Upper lobe of left lung (tissue), 6 donors: Measurements from ENCODE around the gene TXNRD2. TPM values are rescaled to one million over a fixed set of nuclear protein-coding genes. Genes with fewer than 3 reads are reported as not detected.

Experiments
- ATAC-seq, 2 donors: fragments of 200-7000 bp; cut with Tn5 transposase; one replicate each; pipeline ENCODE4 v1.9.1; 2022; ENCODE audit warnings: mild to moderate bottlenecking in 2 of 2, moderate library complexity in 2 of 2; ENCODE audit not compliant: low FRiP score in 2 of 2
- DNase-seq, 2 donors: peaks; one replicate each; pipeline ENCODE4 v3.0.0-alpha.2; 2019 to 2020
- H3K27ac ChIP-seq, 4 donors: fragments of 200-600 bp; sonication (generic); one replicate each; pipeline ENCODE4 v1.5.1; 2016 to 2019
- H3K27me3 ChIP-seq, 4 donors: fragments of 200-600 bp; sonication (generic); one replicate each; pipeline ENCODE4 v1.5.1; 2017 to 2019
- H3K36me3 ChIP-seq, 4 donors: fragments of 200-600 bp; sonication (generic); one replicate each; pipeline ENCODE4 v1.5.1; 2016 to 2019
- H3K4me1 ChIP-seq, 4 donors: fragments of 200-600 bp; sonication (generic); one replicate each; pipeline ENCODE4 v1.5.1; 2018 to 2019
- H3K4me3 ChIP-seq, 4 donors: fragments of 200-600 bp; sonication (generic); one replicate each; pipeline ENCODE4 v1.5.1; 2017 to 2019; ENCODE audit warnings: mild to moderate bottlenecking in 2 of 4, moderate library complexity in 1 of 4
- H3K9me3 ChIP-seq, 4 donors: fragments of 200-600 bp; sonication (generic); one replicate each; pipeline ENCODE4 v1.5.1; 2018 to 2019
- CTCF ChIP-seq, 6 experiments: fragments of 450-650 bp in 4 of 6; fragments of 200-600 bp in 2 of 6; sonication (generic) in 2 of 6; IDR thresholded peaks; one replicate each; pipeline ENCODE4 v1.5.1; 2016 to 2019; ENCODE audit warnings: antibody characterized with exemption in 6 of 6
- EP300 ChIP-seq, 4 donors: sonication (generic); formaldehyde crosslinking; IDR thresholded peaks; one replicate each; pipeline ENCODE4 v1.5.1; 2017; ENCODE audit warnings: antibody characterized with exemption in 4 of 4, control low read depth in 2 of 4
- POLR2A ChIP-seq, 4 donors: fragments of 450-650 bp; IDR thresholded peaks; one replicate each; pipeline ENCODE4 v1.5.1; 2016 to 2017; ENCODE audit warnings: antibody characterized with exemption in 4 of 4, mild to moderate bottlenecking in 2 of 4
- POLR2AphosphoS5 ChIP-seq, 2 donors: sonication (generic); formaldehyde crosslinking; IDR thresholded peaks; one replicate each; pipeline ENCODE4 v1.5.1; 2017; ENCODE audit warnings: antibody characterized with exemption in 2 of 2
- WGBS, 2 donors: methylation state at CpG; one replicate each; pipeline ENCODE4 v1.1.5; 2017 to 2018; 5-methylcytosine and 5-hydroxymethylcytosine counted together
- total RNA-seq, 6 donors: library from RNA; depleted of rRNA in 4 of 6; stranded (reverse); fragments of >200 nt in 4 of 6; gene quantifications; one replicate each; pipeline versions ENCODE4 v1.1.0 to v1.2.1, GENCODE V29; 2016 to 2021
- donor health status: DM: no; HTN: no; CAD: no; lungs with moderate emphysema.
- donor health status: DM: no; HTN: yes; CAD: no; lungs with severe emphysema.

TXNRD2 gene
- total RNA-seq, 6 donors from 2014 or later, result 29.6 to 78.6 (median 49.3) TPM

- TF ChIP-seq CTCF (IDR thresholded peaks at IDR 0.05), result no peak
- TF ChIP-seq POLR2AphosphoS5 (IDR thresholded peaks at IDR 0.05), result no peak
- no peak for TF ChIP-seq POLR2A (IDR thresholded peaks at IDR 0.05)
- no peak for TF ChIP-seq EP300 (IDR thresholded peaks at IDR 0.05)
- Histone ChIP-seq H3K4me1 (peaks cover 10 to 42% (median 25%) of the 10 kb centered on the region in 4 donors), H3K27ac (peak overlapping the region in 2 of 4 donors; percentile 80), H3K27me3 (no peaks in the 10 kb centered on the region), H3K4me3 (peak overlapping the region in 1 of 4 donors; percentile 30), H3K36me3 (peaks cover 2 to 45% (median 27%) of the 10 kb centered on the region in 4 donors), H3K9me3 (no peaks in the 10 kb centered on the region)
- WGBS, 2 donors, result 83 to 90% methylated on average over 3 to 12 of the region's 12 CpGs
- DNase-seq (no peak), ATAC-seq (no peak)
Observed at GRCh38 chr22:19963863-19964642, 22.4 kb upstream of the TXNRD2 start.

- no peaks in the 10 kb centered on the region for H3K27me3 ChIP-seq
- H3K4me3 ChIP-seq, result peak overlapping the region in 3 of 4 donors; percentile 24 to 30 (median 26)
- H3K27ac ChIP-seq, result peak overlapping the region; percentile 36 to 80 (median 66)
- peaks cover 14 to 48% (median 29%) of the 10 kb centered on the region in 4 donors for H3K4me1 ChIP-seq
- peaks cover 0 to 38% (median 21%) of the 10 kb centered on the region in 4 donors for H3K36me3 ChIP-seq
- DNase-seq, result peak in 1 of 2 donors; percentile 91
- ATAC-seq, result peak; percentile 41 to 89
- 68 to 84% methylated on average over 24 to 29 of the region's 30 CpGs for WGBS, 2 donors
- H3K9me3 ChIP-seq, result no peaks in the 10 kb centered on the region
- TF ChIP-seq CTCF (IDR thresholded peaks at IDR 0.05) (no peak), POLR2AphosphoS5 (IDR thresholded peaks at IDR 0.05) (peak; percentile 15 to 22), POLR2A (IDR thresholded peaks at IDR 0.05) (peak in 1 of 4 donors; percentile 37), EP300 (IDR thresholded peaks at IDR 0.05) (peak in 1 of 4 donors; percentile 8)
Observed at GRCh38 chr22:19962909-19963806, 21.5 kb upstream of the TXNRD2 start.

- H3K27ac ChIP-seq, result peak overlapping the region; percentile 36 to 80 (median 66)
- H3K36me3 ChIP-seq, result peaks cover 0 to 33% (median 17%) of the 10 kb centered on the region in 4 donors
- no peaks in the 10 kb centered on the region for H3K27me3 ChIP-seq
- H3K4me3 ChIP-seq, result peak overlapping the region in 3 of 4 donors; percentile 24 to 30 (median 26)
- peaks cover 14 to 48% (median 29%) of the 10 kb centered on the region in 4 donors for H3K4me1 ChIP-seq
- H3K9me3 ChIP-seq, result no peaks in the 10 kb centered on the region
- TF ChIP-seq POLR2A (IDR thresholded peaks at IDR 0.05) (no peak), EP300 (IDR thresholded peaks at IDR 0.05) (no peak), CTCF (IDR thresholded peaks at IDR 0.05) (peak; percentile 21 to 63 (median 53))
- ATAC-seq (peak; percentile 40 to 72), DNase-seq (peak; percentile 87)
- WGBS, 2 donors, result 57 to 80% methylated on average over 8 to 22 of the region's 22 CpGs
Observed at GRCh38 chr22:19962246-19962908, 20.8 kb upstream of the TXNRD2 start.

GRCh38 chr22:19961868-19962245 is 20.2 kb upstream of the TXNRD2 start:
- Histone ChIP-seq H3K36me3 (peaks cover 0 to 28% (median 15%) of the 10 kb centered on the region in 4 donors), H3K9me3 (no peaks in the 10 kb centered on the region), H3K27me3 (no peaks in the 10 kb centered on the region), H3K4me3 (no peak overlapping the region), H3K4me1 (peaks cover 14 to 48% (median 29%) of the 10 kb centered on the region in 4 donors), H3K27ac (peak overlapping the region in 2 of 4 donors; percentile 80)
- 70 to 87% methylated on average over 2 to 8 of the region's 8 CpGs for WGBS, 2 donors
- no peak for DNase-seq
- TF ChIP-seq EP300 (IDR thresholded peaks at IDR 0.05) (no peak), POLR2A (IDR thresholded peaks at IDR 0.05) (no peak)
- no peak for ATAC-seq
